Hematopoietic multipotent progenitor cell treated with erythropoietin and hydrocortisone succinate and interleukin-3 and kit ligand, for 17 days (in vitro differentiated cells): ENCODE measurements around the gene KCNH2.
"Not testable (repeated sequence)": the region's sequence is repeated elsewhere in the genome, so short reads cannot be mapped to it uniquely, and the experiment has no call there.

Source experiments
- DNase-seq: peaks from one replicate; pipeline ENCODE4 v3.0.0-alpha.2; 2015; ENCODE audit warnings: low spot score

KCNH2 gene

GRCh38 chr7:150978126-150978789 lies at the start of gene KCNH2:
Gene KCNH2, minus strand, starts transcription at chr7:150978321. Its CDS starts 408 bp downstream, at chr7:150977913.
- no peak for DNase-seq

- not testable (repeated sequence) for DNase-seq
Measured at GRCh38 chr7:151027728-151028130, 49.6 kb upstream of the KCNH2 start.

GRCh38 chr7:151026771-151027727 lies 48.9 kb upstream of the KCNH2 start:
- DNase-seq = peak; percentile 63

- peak; percentile 13 for DNase-seq
Measured at GRCh38 chr7:151025924-151026671, 48.0 kb upstream of the KCNH2 start.

GRCh38 chr7:151024435-151025056 lies 46.4 kb upstream of the KCNH2 start, which contains the start of gene ATG9B:
Gene ATG9B, minus strand, starts transcription at chr7:151024494. Its CDS starts 71 bp downstream, at chr7:151024423.
- no peak for DNase-seq

GRCh38 chr7:151023232-151023631 lies 45.1 kb upstream of the KCNH2 start:
- DNase-seq = no peak

GRCh38 chr7:151020231-151020630 lies 42.1 kb upstream of the KCNH2 start:
- no peak for DNase-seq

GRCh38 chr7:151019130-151019447 lies 41.0 kb upstream of the KCNH2 start:
- DNase-seq = no peak

GRCh38 chr7:151018421-151019129 lies 40.5 kb upstream of the KCNH2 start:
- no peak for DNase-seq

- peak; percentile 51 for DNase-seq
Measured at GRCh38 chr7:151017953-151018420, 39.9 kb upstream of the KCNH2 start.

GRCh38 chr7:151017370-151017952 lies 39.3 kb upstream of the KCNH2 start:
- DNase-seq = no peak

GRCh38 chr7:151016942-151017341 lies 38.8 kb upstream of the KCNH2 start:
- DNase-seq = no peak

GRCh38 chr7:151016505-151016904 lies 38.4 kb upstream of the KCNH2 start:
- DNase-seq = no peak

- no peak for DNase-seq
Measured at GRCh38 chr7:151015967-151016366, 37.8 kb upstream of the KCNH2 start.

GRCh38 chr7:151014950-151015349 lies 36.8 kb upstream of the KCNH2 start:
- DNase-seq = no peak

- DNase-seq = peak; percentile 80
Measured at GRCh38 chr7:151013733-151014497, 35.8 kb upstream of the KCNH2 start.

GRCh38 chr7:151013356-151013732 lies 35.2 kb upstream of the KCNH2 start:
- DNase-seq = no peak

GRCh38 chr7:151012911-151013347 lies 34.8 kb upstream of the KCNH2 start:
- peak; percentile 24 for DNase-seq

GRCh38 chr7:151012031-151012692 lies 34.0 kb upstream of the KCNH2 start:
- DNase-seq = no peak
